ENCODE data around the gene ZNF672.

The ZNF672 gene

DNA sequence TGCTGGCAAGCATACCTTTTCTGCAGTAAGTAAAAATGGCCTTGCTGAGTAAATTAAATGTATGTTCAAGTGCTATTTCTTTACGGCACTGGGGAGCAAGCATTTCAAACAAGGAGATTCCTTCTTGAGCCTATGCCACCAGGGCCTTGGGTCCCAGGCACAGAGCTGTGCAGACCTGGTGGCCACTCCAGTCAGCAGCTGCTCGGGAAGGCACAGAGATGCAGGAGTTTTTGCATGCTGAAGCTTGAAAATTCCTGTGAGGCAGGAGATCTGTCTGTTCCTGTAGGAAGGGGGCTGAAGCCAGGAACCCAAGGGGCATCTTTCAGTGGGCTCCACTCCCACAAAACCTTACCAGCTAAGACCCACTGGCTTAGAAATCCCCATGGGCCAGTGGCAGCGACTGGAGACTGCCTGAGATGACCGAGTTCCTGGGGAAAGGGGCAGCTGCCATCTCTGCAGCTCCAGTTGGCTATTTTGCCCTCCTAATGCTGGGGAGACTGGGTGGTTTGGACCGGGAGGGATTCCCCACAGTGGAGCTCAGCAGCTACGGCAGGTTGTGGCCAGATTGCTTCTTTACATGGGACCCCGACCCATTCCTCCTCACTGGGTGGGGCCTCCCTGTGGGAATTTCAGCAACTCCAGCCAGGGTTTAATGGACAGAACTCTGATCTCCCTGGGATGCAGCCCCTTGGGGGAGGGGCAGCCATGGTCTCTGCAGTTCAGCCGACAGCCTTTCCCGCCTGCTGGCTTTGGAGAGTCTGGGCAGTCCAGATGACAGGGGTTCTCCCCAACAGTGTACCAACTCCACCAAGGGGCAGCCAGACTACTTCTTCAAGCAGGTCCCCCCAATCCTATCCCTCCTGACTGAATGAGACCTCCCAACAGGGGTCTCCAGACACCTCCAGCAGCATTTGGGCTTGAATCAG is 59.7 kb downstream of the ZNF672 start:
- Histone ChIP-seq H3K4me3 (ENCODE audit: insufficient read length, low read depth) (no peak overlapping the region), H3K4me1 (ENCODE audit: insufficient read depth, insufficient read length) (peaks cover 8% of the 10 kb centered on the region), H3K27me3 (ENCODE audit: insufficient read depth, insufficient read length) (no peaks in the 10 kb centered on the region), H3K9ac (ENCODE audit: insufficient read length, low read depth) (no peak overlapping the region), H3K9me3 (ENCODE audit: insufficient read depth, low read length) (no peaks in the 10 kb centered on the region), H3K36me3 (ENCODE audit: insufficient read depth, insufficient read length, low read length) (no peaks in the 10 kb centered on the region)
- TF ChIP-seq YY1 (IDR thresholded peaks at IDR 0.05; ENCODE audit: insufficient read depth, insufficient read length) (no peak), ZNF274 (IDR thresholded peaks at IDR 0.05; ENCODE audit: low read depth, low read length) (no peak), SUZ12 (IDR thresholded peaks at IDR 0.05; ENCODE audit: extremely low read depth, insufficient read depth, insufficient read length) (no peak)
- DNase-seq (ENCODE audit: low read depth, low spot score) = no peak
